Endothelial cell of umbilical vein (primary cell): ENCODE measurements around the gene MGAT5B. TPM values are rescaled to one million over a fixed set of nuclear protein-coding genes. Genes with fewer than 3 reads are reported as not detected.
"Not testable (repeated sequence)": the region's sequence is repeated elsewhere in the genome, so short reads cannot be mapped to it uniquely, and the experiment has no call there.

Experiments used
- BruUV-seq: library from RNA; stranded (reverse); fragments of 400-500 nt; replicated peaks from 2 replicates; lab custom pipeline; 2021; lab: Mats Ljungman, UMichigan
- CTCF ChIA-PET: fragments of 300-600, 350-600 bp; sonication (Branson Sonifier 250); formaldehyde crosslinking; loops from one replicate; lab custom pipeline; 2021; ENCODE audit warnings: antibody characterized with exemption, inconsistent platforms; lab: Charles Lee
- POLR2A ChIA-PET: fragments of 300-600, 350-600 bp; sonication (Branson Sonifier 250); formaldehyde crosslinking; loops from one replicate; lab custom pipeline; 2021; ENCODE audit warnings: antibody characterized with exemption, inconsistent platforms; lab: Charles Lee
- DNase-seq: peaks from one replicate; pipeline ENCODE4 v3.0.0-alpha.2; 2011; ENCODE audit warnings: low read depth, low spot score
- FAIRE-seq: peaks from 2 replicates; lab custom pipeline; 2011; peaks lifted over from hg19 to GRCh38; lab: Jason Lieb, UNC
- H2AFZ ChIP-seq: 2 replicates; pipeline ENCODE4 v1.6.0; 2012; ENCODE audit warnings: low read depth, low read length, control low read depth, inconsistent platforms
- H3K27ac ChIP-seq: 2 replicates; pipeline ENCODE4 v1.5.1; 2011; ENCODE audit warnings: low read depth, mild to moderate bottlenecking, control low read depth, low read length, moderate library complexity; ENCODE audit not compliant: insufficient read depth
- H3K27me3 ChIP-seq, 2 experiments: 2 replicates each; pipeline versions ENCODE4 v1.6.0 to v1.6.1; 2011; ENCODE audit warnings: low read length in 2 of 2, mixed read lengths in 1 of 2; ENCODE audit not compliant: control insufficient read depth in 2 of 2, insufficient read depth in 2 of 2
- H3K36me3 ChIP-seq, 2 experiments: 2 replicates in 1 of 2; 3 replicates in 1 of 2; pipeline ENCODE4 v1.5.1; 2011; ENCODE audit warnings: low read length in 2 of 2, mild to moderate bottlenecking in 1 of 2, moderate library complexity in 1 of 2; ENCODE audit not compliant: control insufficient read depth in 2 of 2, insufficient read depth in 2 of 2; ENCODE audit errors: extremely low read depth in 1 of 2
- H3K4me1 ChIP-seq: 3 replicates; pipeline ENCODE4 v1.5.1; 2011; ENCODE audit warnings: mild to moderate bottlenecking, low read length; ENCODE audit not compliant: control insufficient read depth, insufficient read depth; ENCODE audit errors: extremely low read depth
- H3K4me2 ChIP-seq: 2 replicates; pipeline ENCODE4 v1.6.1; 2011; ENCODE audit warnings: low read length, control low read depth, mixed read lengths; ENCODE audit not compliant: insufficient read depth
- H3K4me3 ChIP-seq, 3 experiments: fragments of 200-600 bp in 1 of 3; sonication (generic), shearing (Covaris generic) in 1 of 3; replicated peaks in 1 of 3; 2 replicates each; pipeline ENCODE4 v1.5.1; 2011 to 2016; ENCODE audit warnings: control low read depth in 3 of 3, low read length in 3 of 3, mild to moderate bottlenecking in 2 of 3, inconsistent platforms in 1 of 3, low read depth in 1 of 3, moderate library complexity in 1 of 3; ENCODE audit not compliant: insufficient read depth in 1 of 3
- H3K79me2 ChIP-seq: 2 replicates; pipeline ENCODE4 v1.6.0; 2012; ENCODE audit warnings: low read length, inconsistent platforms; ENCODE audit not compliant: control insufficient read depth, insufficient read depth
- H3K9ac ChIP-seq: replicated peaks from 2 replicates; pipeline ENCODE3; 2011; ENCODE audit warnings: low read length, control low read depth; ENCODE audit not compliant: insufficient read depth; ENCODE audit errors: extremely low read depth
- H3K9me1 ChIP-seq: replicated peaks from 3 replicates; pipeline ENCODE4 v1.6.0; 2011; ENCODE audit warnings: mild to moderate bottlenecking, low read length; ENCODE audit not compliant: control insufficient read depth, insufficient read depth; ENCODE audit errors: extremely low read depth
- H3K9me3 ChIP-seq: replicated peaks from 2 replicates; pipeline ENCODE4 v1.5.1; 2012; ENCODE audit warnings: low read length, inconsistent platforms; ENCODE audit not compliant: control insufficient read depth, insufficient read depth
- H4K20me1 ChIP-seq: replicated peaks from 2 replicates; pipeline ENCODE3; 2011; ENCODE audit warnings: mild to moderate bottlenecking, low read length; ENCODE audit not compliant: control insufficient read depth, insufficient read depth; ENCODE audit errors: extremely low read depth
- CTCF ChIP-seq, 2 donors: IDR thresholded peaks; 1 replicate in 1 of 2; 2 replicates in 1 of 2; pipeline ENCODE4 v1.5.1; 2011; ENCODE audit warnings: low read length in 2 of 2, mild to moderate bottlenecking in 2 of 2, moderate library complexity in 2 of 2, control low read depth in 1 of 2, inconsistent platforms in 1 of 2, low read depth in 1 of 2; ENCODE audit not compliant: insufficient read depth in 1 of 2; ENCODE audit errors: extremely low read depth in 1 of 2
- EZH2 ChIP-seq: IDR thresholded peaks from 2 replicates; pipeline ENCODE4 v1.6.1; 2012; ENCODE audit warnings: borderline replicate concordance, low read depth, mild to moderate bottlenecking, moderate library complexity, low read length, inconsistent platforms; ENCODE audit not compliant: severe bottlenecking
- FOS ChIP-seq: IDR thresholded peaks from 2 replicates; pipeline ENCODE4 v1.6.1; 2011; ENCODE audit warnings: mild to moderate bottlenecking, low read length, moderate library complexity, borderline replicate concordance; ENCODE audit not compliant: insufficient read depth
- GATA2 ChIP-seq: IDR thresholded peaks from 2 replicates; pipeline ENCODE4 v1.7.0; 2011; ENCODE audit warnings: low read depth, mild to moderate bottlenecking, moderate library complexity, mixed read lengths, low read length; ENCODE audit not compliant: insufficient read length, insufficient read depth
- JUN ChIP-seq: IDR thresholded peaks from 2 replicates; pipeline ENCODE4 v1.6.1; 2011; ENCODE audit warnings: borderline replicate concordance, low read depth; ENCODE audit not compliant: insufficient read length, insufficient read depth
- MAX ChIP-seq: IDR thresholded peaks from 2 replicates; pipeline ENCODE4 v1.6.1; 2011; ENCODE audit not compliant: insufficient read depth, insufficient read length
- MYC ChIP-seq: IDR thresholded peaks from one replicate; pipeline ENCODE4 v1.6.1; 2011; ENCODE audit warnings: mild to moderate bottlenecking, low read depth, low read length
- POLR2A ChIP-seq: IDR thresholded peaks from 2 replicates; pipeline ENCODE4 v1.6.1; 2012; ENCODE audit warnings: low read depth, mild to moderate bottlenecking, control low read depth, low read length
- POLR2AphosphoS5 ChIP-seq: IDR thresholded peaks from 2 replicates; pipeline ENCODE4 v1.6.1; 2012; ENCODE audit warnings: low read depth, mild to moderate bottlenecking, control low read depth, low read length, moderate library complexity; ENCODE audit not compliant: insufficient read depth
- dilution Hi-C: fragments of 300-500 bp; cut with MboI; formaldehyde crosslinking; loops from one replicate; pipeline ENCODE4 v1.15.0; 2019; ENCODE audit warnings: low sequenced_read_pairs; ENCODE audit not compliant: extremely low pct_ligation_motif_present
- intact Hi-C: fragments of 100-400 bp; cut with micrococcal nuclease; formaldehyde crosslinking; loops from one replicate; pipeline ENCODE4 v1.10.0; 2022
- polyA plus RNA-seq, 4 experiments: library from polyadenylated mRNA; depleted of rRNA in 3 of 4; stranded (reverse) in 3 of 4; unstranded in 1 of 4; fragments of >200 nt; gene quantifications; 2 replicates each; pipeline versions ENCODE4 v1.2.1 to v1.2.3, GENCODE V29; 2011 to 2012; ENCODE audit warnings: missing spikeins in 1 of 4
- total RNA-seq: library from RNA; stranded (reverse); gene quantifications from 2 replicates; pipeline ENCODE4 v1.2.3, GENCODE V29; 2021

The MGAT5B gene
- total and polyA plus RNA-seq, 2 donors (not counting 3 experiments of a cell fraction or from before 2014, with no cell fraction given), result 1.7 to 2.1 TPM

- Histone ChIP-seq H3K9me1 (no peaks in the 10 kb centered on the region), H3K27me3 (peaks cover 0 to 5% of the 10 kb centered on the region in 2 experiments), H3K9ac (no peak overlapping the region), H2AFZ (no peak overlapping the region), H3K4me2 (no peak overlapping the region), H3K27ac (no peak overlapping the region), H3K4me1 (no peaks in the 10 kb centered on the region), H3K4me3 (no peak overlapping the region), H3K36me3 (no peaks in the 10 kb centered on the region), H3K9me3 (no peaks in the 10 kb centered on the region), H4K20me1 (no peaks in the 10 kb centered on the region), H3K79me2 (no peaks in the 10 kb centered on the region)
- no peak for FAIRE-seq
- dilution Hi-C loops (no loop called here), intact Hi-C loops (no loop called here)
- TF ChIP-seq CTCF (IDR thresholded peaks at IDR 0.05; ENCODE audit: extremely low read depth in 1 of 2, insufficient read depth in 1 of 2, low read depth in 1 of 2, low read length in 2 of 2) (no peak), JUN (no peak), EZH2 (no peak), MAX (no peak), POLR2A (no peak), POLR2AphosphoS5 (no peak), GATA2 (no peak), FOS (no peak), MYC (no peak)
- ChIA-PET CTCF (no interaction called here), POLR2A (no interaction called here)
- BruUV-seq, result no TSS peak
- DNase-seq, result no peak
These were observed 19.5 kb upstream of the MGAT5B start for GRCh38 chr17:76848670-76849069.

- H3K4me1 ChIP-seq, H2AFZ ChIP-seq, POLR2A ChIA-PET, H3K4me2 ChIP-seq, H3K36me3 ChIP-seq, H3K4me3 ChIP-seq, intact Hi-C loops, H3K9ac ChIP-seq, CTCF ChIA-PET, FAIRE-seq, H3K27ac ChIP-seq, H3K79me2 ChIP-seq, DNase-seq, H3K27me3 ChIP-seq, BruUV-seq, H4K20me1 ChIP-seq, H3K9me3 ChIP-seq, dilution Hi-C loops, H3K9me1 ChIP-seq: not testable (repeated sequence)
These were observed 19.0 kb upstream of the MGAT5B start for GRCh38 chr17:76849160-76849559.
